ENCODE measurements around the gene GPN2.
"Not testable (repeated sequence)": the region's sequence is repeated elsewhere in the genome, so short reads cannot be mapped to it uniquely, and the experiment has no call there.

Gene GPN2

DNA sequence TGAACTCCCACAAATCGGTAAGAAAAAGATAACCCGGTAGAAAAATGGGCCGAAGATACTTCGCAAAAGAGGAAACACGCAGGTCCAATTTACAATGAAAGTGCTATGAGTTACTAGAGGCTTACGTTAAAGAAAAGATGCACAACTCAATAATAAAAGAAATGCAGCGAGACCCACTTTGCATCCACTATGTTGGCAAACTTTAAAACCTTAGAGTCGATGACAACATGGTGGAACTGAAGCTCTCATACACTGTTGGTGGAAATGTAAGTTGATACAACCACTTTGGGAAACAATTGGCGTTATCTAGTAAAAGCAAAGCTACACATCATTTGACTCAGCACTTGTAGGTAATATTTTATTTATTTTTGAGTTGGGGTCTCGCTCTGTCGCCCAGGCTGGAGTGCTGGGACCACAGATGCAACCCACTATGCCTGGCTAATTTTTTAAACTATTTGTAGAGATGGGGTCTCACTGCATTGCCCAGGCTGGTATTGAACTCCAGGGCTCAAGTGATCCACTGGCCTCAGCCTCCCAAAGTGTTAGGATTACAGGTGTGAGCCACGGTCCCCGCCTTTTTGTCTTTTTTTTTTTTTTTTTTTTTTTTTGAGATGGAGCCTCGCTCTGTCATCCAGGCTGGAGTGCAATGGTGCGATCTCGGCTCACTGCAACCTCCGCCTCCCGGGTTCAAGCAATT lies 10.9 kb upstream of the GPN2 start:
- no peaks in the 10 kb centered on the region for H3K27me3 ChIP-seq (ENCODE audit: control insufficient read depth, insufficient read depth, low read length, poor library complexity, severe bottlenecking)
- H3K27ac ChIP-seq (ENCODE audit: insufficient read depth, low read depth, low read length, poor library complexity, severe bottlenecking), result no peak overlapping the region
- WGBS, 2 experiments, result 86 to 88% methylated on average over 17 to 18 of the region's 18 CpGs
- peaks cover 8% of the 10 kb centered on the region for H3K36me3 ChIP-seq (ENCODE audit: control insufficient read depth, insufficient read depth, low read length)
- peaks cover 6% of the 10 kb centered on the region for H3K4me1 ChIP-seq (ENCODE audit: control insufficient read depth, insufficient read depth, low read length)
- H3K4me3 ChIP-seq (ENCODE audit: insufficient read depth, low read depth, low read length), result peak overlapping the region; percentile 96
- no peaks in the 10 kb centered on the region for H3K9me3 ChIP-seq (ENCODE audit: control insufficient read depth, low read length)

GRCh38 chr1:26900001-26900814 lies 10.1 kb upstream of the GPN2 start, which contains the start of gene GPATCH3:
Gene GPATCH3 (minus strand): TSS chr1:26900467. CDS start chr1:26900442, 25 bp downstream.
- peak within 1 kb of the TSS; percentile 96 for H3K4me3 ChIP-seq (ENCODE audit: insufficient read depth, low read depth, low read length)
- 1% methylated on average over 49 to 50 of the region's 50 CpGs for WGBS, 2 experiments
- H3K4me1 ChIP-seq (ENCODE audit: control insufficient read depth, insufficient read depth, low read length), result peaks cover 6% of the 10 kb centered on the region
- H3K36me3 ChIP-seq (ENCODE audit: control insufficient read depth, insufficient read depth, low read length), result peaks cover 11% of the 10 kb centered on the region
- no peaks in the 10 kb centered on the region for H3K9me3 ChIP-seq (ENCODE audit: control insufficient read depth, low read length)
- peak within 1 kb of the TSS; percentile 78 for H3K27ac ChIP-seq (ENCODE audit: insufficient read depth, low read depth, low read length, poor library complexity, severe bottlenecking)
- no peaks in the 10 kb centered on the region for H3K27me3 ChIP-seq (ENCODE audit: control insufficient read depth, insufficient read depth, low read length, poor library complexity, severe bottlenecking)

- Histone ChIP-seq H3K27me3 (ENCODE audit: control insufficient read depth, insufficient read depth, low read length, poor library complexity, severe bottlenecking) (no peaks in the 10 kb centered on the region), H3K4me3 (ENCODE audit: insufficient read depth, low read depth, low read length) (no peak overlapping the region), H3K4me1 (ENCODE audit: control insufficient read depth, insufficient read depth, low read length) (peaks cover 6% of the 10 kb centered on the region), H3K36me3 (ENCODE audit: control insufficient read depth, insufficient read depth, low read length) (peaks cover 27% of the 10 kb centered on the region), H3K27ac (ENCODE audit: insufficient read depth, low read depth, low read length, poor library complexity, severe bottlenecking) (no peak overlapping the region), H3K9me3 (ENCODE audit: control insufficient read depth, low read length) (no peaks in the 10 kb centered on the region)
- WGBS, 2 experiments, result 96 to 97% methylated on average over 9 of the region's 9 CpGs
Observed at GRCh38 chr1:26897351-26897750, 7.3 kb upstream of the GPN2 start.

GRCh38 chr1:26894263-26894662 lies 4.2 kb upstream of the GPN2 start:
- 96% methylated on average over 13 of the region's 13 CpGs for WGBS, 2 experiments
- Histone ChIP-seq H3K9me3 (ENCODE audit: control insufficient read depth, low read length) (no peaks in the 10 kb centered on the region), H3K4me3 (ENCODE audit: insufficient read depth, low read depth, low read length) (no peak overlapping the region), H3K27me3 (ENCODE audit: control insufficient read depth, insufficient read depth, low read length, poor library complexity, severe bottlenecking) (no peaks in the 10 kb centered on the region), H3K27ac (ENCODE audit: insufficient read depth, low read depth, low read length, poor library complexity, severe bottlenecking) (no peak overlapping the region), H3K4me1 (ENCODE audit: control insufficient read depth, insufficient read depth, low read length) (peaks cover 8% of the 10 kb centered on the region), H3K36me3 (ENCODE audit: control insufficient read depth, insufficient read depth, low read length) (peaks cover 35% of the 10 kb centered on the region)

DNA sequence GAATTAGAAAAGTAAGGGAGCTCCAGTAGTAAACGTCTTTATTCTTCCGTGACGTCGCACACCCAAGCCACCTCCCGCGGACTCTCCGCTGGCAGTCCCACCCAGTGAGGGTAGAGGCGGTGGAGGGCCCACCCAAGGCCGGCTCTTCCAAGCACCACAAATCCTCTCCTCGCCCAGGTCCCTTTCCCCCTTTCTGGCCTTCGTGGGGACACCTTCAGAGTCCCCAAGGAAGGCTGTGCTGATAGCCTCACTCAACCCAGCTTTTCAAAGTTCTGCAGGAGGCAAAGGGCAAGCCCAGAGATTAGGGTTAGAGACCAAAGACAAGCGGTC lies 349 bp upstream of the GPN2 start:
- H3K9me3 ChIP-seq (ENCODE audit: control insufficient read depth, low read length), result no peaks in the 10 kb centered on the region
- H3K4me1 ChIP-seq (ENCODE audit: control insufficient read depth, insufficient read depth, low read length), result peaks cover 5% of the 10 kb centered on the region
- peak overlapping the region; percentile 93 for H3K4me3 ChIP-seq (ENCODE audit: insufficient read depth, low read depth, low read length)
- peak overlapping the region; percentile 44 for H3K27ac ChIP-seq (ENCODE audit: insufficient read depth, low read depth, low read length, poor library complexity, severe bottlenecking)
- H3K27me3 ChIP-seq (ENCODE audit: control insufficient read depth, insufficient read depth, low read length, poor library complexity, severe bottlenecking), result no peaks in the 10 kb centered on the region
- WGBS, 2 experiments, result 26 to 28% methylated on average over 12 of the region's 12 CpGs
- H3K36me3 ChIP-seq (ENCODE audit: control insufficient read depth, insufficient read depth, low read length), result peaks cover 29% of the 10 kb centered on the region

GRCh38 chr1:26888231-26888630 lies 1.9 kb downstream of the GPN2 start:
- Histone ChIP-seq H3K4me3 (ENCODE audit: insufficient read depth, low read depth, low read length) (no peak overlapping the region), H3K9me3 (ENCODE audit: control insufficient read depth, low read length) (no peaks in the 10 kb centered on the region), H3K36me3 (ENCODE audit: control insufficient read depth, insufficient read depth, low read length) (peaks cover 38% of the 10 kb centered on the region), H3K27ac (ENCODE audit: insufficient read depth, low read depth, low read length, poor library complexity, severe bottlenecking) (no peak overlapping the region), H3K27me3 (ENCODE audit: control insufficient read depth, insufficient read depth, low read length, poor library complexity, severe bottlenecking) (no peaks in the 10 kb centered on the region), H3K4me1 (ENCODE audit: control insufficient read depth, insufficient read depth, low read length) (peaks cover 5% of the 10 kb centered on the region)
- 80 to 94% methylated on average over 1 of the region's 1 CpG for WGBS, 2 experiments

DNA sequence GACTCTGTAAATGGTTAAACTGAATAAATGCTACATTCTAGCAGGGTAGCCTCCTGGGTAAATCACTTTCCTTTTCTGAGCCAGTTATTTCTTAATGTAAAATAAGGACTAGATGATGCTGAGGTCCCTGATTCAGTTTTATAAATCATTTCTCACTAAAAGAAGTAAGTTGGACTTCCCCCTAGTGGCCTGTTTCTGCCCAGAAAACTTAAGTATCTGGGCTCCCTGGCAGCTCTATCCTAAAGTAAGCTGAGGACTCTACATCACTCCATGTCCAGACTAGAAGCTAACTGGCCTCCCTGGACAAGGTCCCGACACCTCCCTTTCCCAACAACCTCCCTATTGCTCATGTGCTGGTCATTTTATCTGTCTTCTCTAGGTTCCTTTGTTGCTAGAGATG lies 3.0 kb downstream of the GPN2 start:
- Histone ChIP-seq H3K4me1 (ENCODE audit: control insufficient read depth, insufficient read depth, low read length) (peaks cover 5% of the 10 kb centered on the region), H3K4me3 (ENCODE audit: insufficient read depth, low read depth, low read length) (no peak overlapping the region), H3K27me3 (ENCODE audit: control insufficient read depth, insufficient read depth, low read length, poor library complexity, severe bottlenecking) (no peaks in the 10 kb centered on the region), H3K27ac (ENCODE audit: insufficient read depth, low read depth, low read length, poor library complexity, severe bottlenecking) (no peak overlapping the region), H3K9me3 (ENCODE audit: control insufficient read depth, low read length) (no peaks in the 10 kb centered on the region), H3K36me3 (ENCODE audit: control insufficient read depth, insufficient read depth, low read length) (peaks cover 37% of the 10 kb centered on the region)
- 83 to 96% methylated on average over 1 of the region's 1 CpG for WGBS, 2 experiments

GRCh38 chr1:26882696-26883463 lies 7.2 kb downstream of the GPN2 start:
- Histone ChIP-seq H3K4me3 (ENCODE audit: insufficient read depth, low read depth, low read length) (no peak overlapping the region), H3K36me3 (ENCODE audit: control insufficient read depth, insufficient read depth, low read length) (peaks cover 26% of the 10 kb centered on the region), H3K27me3 (ENCODE audit: control insufficient read depth, insufficient read depth, low read length, poor library complexity, severe bottlenecking) (no peaks in the 10 kb centered on the region), H3K4me1 (ENCODE audit: control insufficient read depth, insufficient read depth, low read length) (no peaks in the 10 kb centered on the region), H3K27ac (ENCODE audit: insufficient read depth, low read depth, low read length, poor library complexity, severe bottlenecking) (no peak overlapping the region), H3K9me3 (ENCODE audit: control insufficient read depth, low read length) (no peaks in the 10 kb centered on the region)
- WGBS, 2 experiments, result 93 to 94% methylated on average over 5 of the region's 5 CpGs

GRCh38 chr1:26881611-26882010 lies 8.5 kb downstream of the GPN2 start:
- WGBS, 2 experiments, result 93% methylated on average over 6 of the region's 6 CpGs
- H3K36me3 ChIP-seq (ENCODE audit: control insufficient read depth, insufficient read depth, low read length), result peaks cover 26% of the 10 kb centered on the region
- H3K4me3 ChIP-seq (ENCODE audit: insufficient read depth, low read depth, low read length); H3K4me1 ChIP-seq (ENCODE audit: control insufficient read depth, insufficient read depth, low read length); H3K9me3 ChIP-seq (ENCODE audit: control insufficient read depth, low read length); H3K27me3 ChIP-seq (ENCODE audit: control insufficient read depth, insufficient read depth, low read length, poor library complexity, severe bottlenecking); H3K27ac ChIP-seq (ENCODE audit: insufficient read depth, low read depth, low read length, poor library complexity, severe bottlenecking): not testable (repeated sequence)

DNA sequence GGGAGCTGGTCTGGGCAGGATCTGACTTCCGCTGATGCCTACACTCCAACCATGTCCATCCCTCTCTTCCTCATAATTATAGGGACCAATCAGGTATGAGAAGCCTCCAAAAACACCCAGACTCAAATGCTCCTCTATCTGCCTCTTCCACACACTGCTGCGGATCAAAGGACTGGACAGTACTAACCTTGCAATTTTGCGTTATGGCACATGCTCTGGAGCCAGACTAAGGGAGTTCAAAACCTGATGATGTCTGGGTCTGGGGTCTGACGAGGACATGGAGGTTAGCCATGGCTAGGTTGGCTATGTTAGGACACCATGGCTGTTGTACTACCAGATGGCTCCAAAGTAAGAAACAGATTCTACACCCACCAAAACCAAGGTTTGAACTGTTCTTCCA lies 10.3 kb downstream of the GPN2 start:
- H3K9me3 ChIP-seq (ENCODE audit: control insufficient read depth, low read length), result no peaks in the 10 kb centered on the region
- peaks cover 6% of the 10 kb centered on the region for H3K4me1 ChIP-seq (ENCODE audit: control insufficient read depth, insufficient read depth, low read length)
- 91 to 95% methylated on average over 4 of the region's 4 CpGs for WGBS, 2 experiments
- no peak overlapping the region for H3K27ac ChIP-seq (ENCODE audit: insufficient read depth, low read depth, low read length, poor library complexity, severe bottlenecking)
- H3K36me3 ChIP-seq (ENCODE audit: control insufficient read depth, insufficient read depth, low read length), result peaks cover 22% of the 10 kb centered on the region
- no peaks in the 10 kb centered on the region for H3K27me3 ChIP-seq (ENCODE audit: control insufficient read depth, insufficient read depth, low read length, poor library complexity, severe bottlenecking)
- no peak overlapping the region for H3K4me3 ChIP-seq (ENCODE audit: insufficient read depth, low read depth, low read length)
